ENCODE results near the gene SRSF4. TPM values are rescaled to one million over a fixed set of nuclear protein-coding genes. Genes with fewer than 3 reads are reported as not detected.

The SRSF4 gene
- total and polyA plus RNA-seq, 7 experiments from 2014 or later, result 76.1 to 123 (median 79.9) TPM

DNA sequence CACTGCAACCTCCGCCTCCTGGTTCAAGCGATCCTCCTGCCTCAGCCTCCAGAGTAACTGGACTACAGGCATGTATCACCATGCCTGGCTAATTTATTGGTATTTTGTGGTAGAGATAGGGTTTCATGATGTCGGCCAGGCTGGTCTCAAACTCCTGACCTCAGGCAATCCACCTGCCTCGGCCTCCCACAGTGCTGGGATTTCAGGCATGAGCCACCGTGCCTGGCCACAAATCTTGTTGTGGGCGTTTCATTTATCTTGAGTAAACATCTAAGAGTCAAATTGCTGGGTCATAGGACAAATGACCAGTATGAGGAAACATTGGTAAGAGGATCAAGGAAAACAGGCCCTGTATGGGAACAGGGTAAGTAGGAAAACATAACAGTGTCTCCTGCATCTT, 75.9 kb downstream of the SRSF4 start:
- intact Hi-C loops (cut with micrococcal nuclease), result no loop called here
- Histone ChIP-seq H3K36me3 (ENCODE audit: control insufficient read depth in 2 of 3, insufficient read depth in 3 of 3, low read length in 3 of 3) (peaks cover 5 to 53% (median 12%) of the 10 kb centered on the region in 3 experiments), H3K4me1 (ENCODE audit: control insufficient read depth in 2 of 2, insufficient read depth in 2 of 2, low read length in 2 of 2) (no peaks in the 10 kb centered on the region), H3K27me3 (ENCODE audit: control insufficient read depth in 2 of 2, insufficient read depth in 2 of 2, low read length in 2 of 2) (no peaks in the 10 kb centered on the region), H3K27ac (ENCODE audit: low read depth, low read length) (no peak overlapping the region), H3K4me3 (ENCODE audit: low read length) (no peak overlapping the region), H3K9me3 (ENCODE audit: control insufficient read depth in 2 of 3, low read length in 3 of 3) (no peaks in the 10 kb centered on the region)
- no peaks in the 10 kb centered on the region for H3K27me3 Mint-ChIP-seq
- peaks cover 5 to 37% (median 13%) of the 10 kb centered on the region in 5 donors for H3K36me3 Mint-ChIP-seq
- DNase-seq (no peak), ATAC-seq (no peak)
- POLR2A ChIA-PET, result no interaction called here
- H3K27ac Mint-ChIP-seq, result peak overlapping the region in 1 of 9 donors; percentile 51
- CTCF ChIA-PET, result no interaction called here
- H3K9me3 Mint-ChIP-seq, result no peaks in the 10 kb centered on the region
- no peaks in the 10 kb centered on the region for H3K4me1 Mint-ChIP-seq
- peak overlapping the region in 1 of 10 donors; percentile 27 for H3K4me3 Mint-ChIP-seq

DNA sequence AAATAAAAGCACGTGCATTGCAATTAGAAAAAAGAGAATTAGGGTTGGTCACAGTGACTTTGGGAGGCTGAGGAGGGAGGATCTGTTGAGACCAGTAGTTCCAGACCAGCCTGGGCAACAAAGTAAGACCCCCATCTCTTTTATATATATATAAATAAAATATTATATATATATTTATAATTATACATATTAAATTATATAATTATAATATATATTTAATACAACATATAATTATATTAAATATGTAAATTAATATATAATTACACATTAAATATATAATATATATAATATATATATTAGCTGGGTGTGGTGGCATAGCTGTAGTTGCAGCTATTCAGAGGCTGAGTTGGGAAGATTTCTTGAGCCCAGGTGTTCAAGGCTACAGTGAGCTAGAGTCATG, 81.2 kb downstream of the SRSF4 start:
- no peak for ATAC-seq
- no peak for DNase-seq
- intact Hi-C loops (cut with micrococcal nuclease), result no loop called here
- Histone ChIP-seq H3K9me3 (ENCODE audit: control insufficient read depth in 2 of 3, low read length in 3 of 3) (no peaks in the 10 kb centered on the region), H3K4me1 (ENCODE audit: control insufficient read depth in 2 of 2, insufficient read depth in 2 of 2, low read length in 2 of 2) (no peaks in the 10 kb centered on the region), H3K27me3 (ENCODE audit: control insufficient read depth in 2 of 2, insufficient read depth in 2 of 2, low read length in 2 of 2) (no peaks in the 10 kb centered on the region), H3K4me3 (ENCODE audit: low read length) (no peak overlapping the region), H3K27ac (ENCODE audit: low read depth, low read length) (no peak overlapping the region), H3K36me3 (ENCODE audit: control insufficient read depth in 2 of 3, insufficient read depth in 3 of 3, low read length in 3 of 3) (peaks cover 19 to 76% (median 22%) of the 10 kb centered on the region in 3 experiments)
- Mint-ChIP-seq H3K4me1 (peaks cover 0 to 7% (median 0%) of the 10 kb centered on the region in 7 donors), H3K27me3 (no peaks in the 10 kb centered on the region), H3K9me3 (no peaks in the 10 kb centered on the region), H3K27ac (no peak overlapping the region), H3K36me3 (peaks cover 21 to 49% (median 26%) of the 10 kb centered on the region in 5 donors), H3K4me3 (no peak overlapping the region)
- ChIA-PET CTCF (no interaction called here), POLR2A (interaction anchor here (0.7 kb wide), 1 partner anchor 119 kb away, joined by 3 read pairs; no protein-coding TSS in a partner anchor)

- no peak for ATAC-seq
- no peaks in the 10 kb centered on the region for H3K27me3 Mint-ChIP-seq
- no peaks in the 10 kb centered on the region for H3K4me1 ChIP-seq (ENCODE audit: control insufficient read depth in 2 of 2, insufficient read depth in 2 of 2, low read length in 2 of 2)
- H3K36me3 Mint-ChIP-seq, result peaks cover 21 to 52% (median 33%) of the 10 kb centered on the region in 5 donors
- ChIA-PET POLR2A (no interaction called here), CTCF (no interaction called here)
- H3K27ac ChIP-seq (ENCODE audit: low read depth, low read length), result no peak overlapping the region
- intact Hi-C loops (cut with micrococcal nuclease), result no loop called here
- H3K36me3 ChIP-seq (ENCODE audit: control insufficient read depth in 2 of 3, insufficient read depth in 3 of 3, low read length in 3 of 3), result peaks cover 19 to 80% (median 22%) of the 10 kb centered on the region in 3 experiments
- no peak overlapping the region for H3K4me3 ChIP-seq (ENCODE audit: low read length)
- DNase-seq, result no peak
- no peaks in the 10 kb centered on the region for H3K27me3 ChIP-seq (ENCODE audit: control insufficient read depth in 2 of 2, insufficient read depth in 2 of 2, low read length in 2 of 2)
- H3K4me1 Mint-ChIP-seq, result peaks cover 0 to 7% (median 0%) of the 10 kb centered on the region in 7 donors
- H3K9me3 Mint-ChIP-seq, result no peaks in the 10 kb centered on the region
- no peak overlapping the region for H3K4me3 Mint-ChIP-seq
- H3K9me3 ChIP-seq (ENCODE audit: control insufficient read depth in 2 of 3, low read length in 3 of 3), result no peaks in the 10 kb centered on the region
- H3K27ac Mint-ChIP-seq, result no peak overlapping the region
These were observed 82.4 kb downstream of the SRSF4 start for GRCh38 chr1:29099286-29099685.

Other genes with a start within 250 kb of the SRSF4 start
- gene TMEM200B, start 58.0 kb downstream of the SRSF4 start, total RNA-seq, result not detected
- gene TMEM200B, start 58.0 kb downstream of the SRSF4 start, polyA plus RNA-seq, result not detected
- gene MECR, start 49.0 kb upstream of the SRSF4 start, total RNA-seq, result 10 to 100 TPM in 4 of 5 experiments, 1 to 10 TPM in 1; 8.6 to 24.4 (median 16.8) TPM
- gene MECR, start 49.0 kb upstream of the SRSF4 start, polyA plus RNA-seq, result 10 to 100 TPM; 18.3 to 20.5 TPM
- gene PTPRU, start 54.6 kb upstream of the SRSF4 start, total RNA-seq, result under 1 TPM in 2 of 5 experiments, not detected in 3; 0.17 to 0.42 TPM
- not detected for gene PTPRU, start 54.6 kb upstream of the SRSF4 start, polyA plus RNA-seq